GM10266 (cell line): ENCODE data around the gene LARGE1.

ENCODE experiments used
- DNase-seq: peaks from one replicate; pipeline ENCODE4 v3.0.0; 2012; ENCODE audit errors: extremely low spot score
- CTCF ChIP-seq: IDR thresholded peaks from 2 replicates; pipeline ENCODE4 v1.5.1; 2012; ENCODE audit warnings: mild to moderate bottlenecking, low read depth; ENCODE audit not compliant: control insufficient read depth, insufficient read depth; ENCODE audit errors: missing control alignments

Gene LARGE1

GRCh38 chr22:33776491-33776890 is 143.8 kb downstream of the LARGE1 start:
- TF ChIP-seq CTCF, result no peak
- no peak for DNase-seq

GRCh38 chr22:33774781-33775180 is 145.5 kb downstream of the LARGE1 start:
- DNase-seq, result no peak
- no peak for TF ChIP-seq CTCF

GRCh38 chr22:33772745-33773144 is 147.5 kb downstream of the LARGE1 start:
- TF ChIP-seq CTCF, result no peak

GRCh38 chr22:33771136-33771535 is 149.1 kb downstream of the LARGE1 start:
- TF ChIP-seq CTCF, result no peak
- no peak for DNase-seq

More at GRCh38 chr22:33772745-33773144, 147.5 kb downstream of the LARGE1 start:
- no peak for DNase-seq

GRCh38 chr22:33770723-33771122 is 149.6 kb downstream of the LARGE1 start:
- DNase-seq, result no peak
- TF ChIP-seq CTCF, result no peak

GRCh38 chr22:33766091-33766490 is 154.2 kb downstream of the LARGE1 start:
- DNase-seq, result no peak
- TF ChIP-seq CTCF, result no peak

GRCh38 chr22:33758961-33759360 is 161.3 kb downstream of the LARGE1 start:
- TF ChIP-seq CTCF, result no peak

More at GRCh38 chr22:33758961-33759360, 161.3 kb downstream of the LARGE1 start:
- no peak for DNase-seq
